ENCODE data around the gene GDF9.
"Not testable (repeated sequence)": the region's sequence is repeated elsewhere in the genome, so short reads cannot be mapped to it uniquely, and the experiment has no call there.

GDF9 gene

GRCh38 chr5:132865668-132866341, 464 bp downstream of the GDF9 start:
- ATAC-seq (ENCODE audit: low read depth) (peak; percentile 12), DNase-seq (ENCODE audit: low spot score in 2 of 2) (no peak)
- no peaks in the 10 kb centered on the region for H3K9me3 Mint-ChIP-seq
- no peaks in the 10 kb centered on the region for H3K27me3 Mint-ChIP-seq
- H3K27ac Mint-ChIP-seq, result peak overlapping the region; percentile 95
- peaks cover 18% of the 10 kb centered on the region for H3K4me1 Mint-ChIP-seq
- H3K4me3 Mint-ChIP-seq, result peak overlapping the region; percentile 93
- H3K36me3 Mint-ChIP-seq, result peaks cover 1% of the 10 kb centered on the region

- DNase-seq (ENCODE audit: low spot score in 2 of 2), result no peak
- ATAC-seq (ENCODE audit: low read depth), result no peak
- Mint-ChIP-seq H3K27ac (no peak overlapping the region), H3K36me3 (no peaks in the 10 kb centered on the region), H3K4me3 (no peak overlapping the region), H3K9me3 (peaks cover 1% of the 10 kb centered on the region), H3K27me3 (peaks cover 2% of the 10 kb centered on the region), H3K4me1 (peaks cover 5% of the 10 kb centered on the region)
Measured at GRCh38 chr5:132860742-132861141, 5.5 kb downstream of the GDF9 start.

GRCh38 chr5:132859889-132860437, 6.3 kb downstream of the GDF9 start:
- no peak overlapping the region for H3K27ac Mint-ChIP-seq

GRCh38 chr5:132856011-132856410, 10.3 kb downstream of the GDF9 start:
- no peak for ATAC-seq (ENCODE audit: low read depth)
- Mint-ChIP-seq H3K27ac (no peak overlapping the region), H3K4me3 (no peak overlapping the region), H3K36me3 (no peaks in the 10 kb centered on the region), H3K9me3 (peaks cover 1% of the 10 kb centered on the region), H3K4me1 (no peaks in the 10 kb centered on the region), H3K27me3 (peaks cover 5% of the 10 kb centered on the region)
- no peak for DNase-seq (ENCODE audit: low spot score in 2 of 2)

More at GRCh38 chr5:132859889-132860437, 6.3 kb downstream of the GDF9 start:
- ATAC-seq (ENCODE audit: low read depth), result no peak
- no peaks in the 10 kb centered on the region for H3K4me1 Mint-ChIP-seq
- peaks cover 3% of the 10 kb centered on the region for H3K27me3 Mint-ChIP-seq
- no peaks in the 10 kb centered on the region for H3K36me3 Mint-ChIP-seq
- H3K9me3 Mint-ChIP-seq, result peaks cover 1% of the 10 kb centered on the region
- DNase-seq (ENCODE audit: low spot score in 2 of 2), result no peak
- H3K4me3 Mint-ChIP-seq, result no peak overlapping the region

GRCh38 chr5:132854992-132855391, 11.3 kb downstream of the GDF9 start:
- H3K36me3 Mint-ChIP-seq; H3K27me3 Mint-ChIP-seq; H3K4me1 Mint-ChIP-seq; ATAC-seq (ENCODE audit: low read depth); H3K9me3 Mint-ChIP-seq; H3K4me3 Mint-ChIP-seq; DNase-seq (ENCODE audit: low spot score in 2 of 2); H3K27ac Mint-ChIP-seq: not testable (repeated sequence)

GRCh38 chr5:132854301-132854700, 12.0 kb downstream of the GDF9 start:
- Mint-ChIP-seq H3K4me1 (peaks cover 2% of the 10 kb centered on the region), H3K4me3 (no peak overlapping the region), H3K36me3 (no peaks in the 10 kb centered on the region), H3K9me3 (peaks cover 1% of the 10 kb centered on the region), H3K27me3 (peaks cover 7% of the 10 kb centered on the region), H3K27ac (no peak overlapping the region)
- ATAC-seq (ENCODE audit: low read depth), result no peak
- DNase-seq (ENCODE audit: low spot score in 2 of 2), result no peak

- H3K4me1 Mint-ChIP-seq, result peaks cover 2% of the 10 kb centered on the region
- no peak overlapping the region for H3K4me3 Mint-ChIP-seq
- no peak for ATAC-seq (ENCODE audit: low read depth)
- no peak overlapping the region for H3K27ac Mint-ChIP-seq
- DNase-seq (ENCODE audit: low spot score in 2 of 2), result no peak
- peaks cover 1% of the 10 kb centered on the region for H3K9me3 Mint-ChIP-seq
- no peaks in the 10 kb centered on the region for H3K36me3 Mint-ChIP-seq
- peaks cover 7% of the 10 kb centered on the region for H3K27me3 Mint-ChIP-seq
Measured at GRCh38 chr5:132853790-132854189, 12.5 kb downstream of the GDF9 start.

GRCh38 chr5:132853323-132853722, 12.9 kb downstream of the GDF9 start:
- H3K36me3 Mint-ChIP-seq, result no peaks in the 10 kb centered on the region
- peaks cover 2% of the 10 kb centered on the region for H3K4me1 Mint-ChIP-seq
- H3K27ac Mint-ChIP-seq, result no peak overlapping the region
- H3K4me3 Mint-ChIP-seq, result no peak overlapping the region
- H3K27me3 Mint-ChIP-seq, result peaks cover 7% of the 10 kb centered on the region
- ATAC-seq (ENCODE audit: low read depth) (no peak), DNase-seq (ENCODE audit: low spot score in 2 of 2) (no peak)
- H3K9me3 Mint-ChIP-seq, result peaks cover 1% of the 10 kb centered on the region

GRCh38 chr5:132850066-132850465, 16.2 kb downstream of the GDF9 start:
- no peak for DNase-seq (ENCODE audit: low spot score in 2 of 2)
- no peak overlapping the region for H3K4me3 Mint-ChIP-seq

GRCh38 chr5:132849347-132849746, 16.9 kb downstream of the GDF9 start:
- peaks cover 2% of the 10 kb centered on the region for H3K4me1 Mint-ChIP-seq
- H3K27me3 Mint-ChIP-seq, result peaks cover 4% of the 10 kb centered on the region
- ATAC-seq (ENCODE audit: low read depth), result no peak
- H3K36me3 Mint-ChIP-seq, result no peaks in the 10 kb centered on the region
- no peaks in the 10 kb centered on the region for H3K9me3 Mint-ChIP-seq
- DNase-seq (ENCODE audit: low spot score in 2 of 2), result no peak
- H3K4me3 Mint-ChIP-seq, result no peak overlapping the region
- H3K27ac Mint-ChIP-seq, result no peak overlapping the region

More at GRCh38 chr5:132850066-132850465, 16.2 kb downstream of the GDF9 start:
- Mint-ChIP-seq H3K9me3 (no peaks in the 10 kb centered on the region), H3K36me3 (no peaks in the 10 kb centered on the region), H3K4me1 (peaks cover 2% of the 10 kb centered on the region), H3K27ac (no peak overlapping the region), H3K27me3 (peaks cover 4% of the 10 kb centered on the region)
- ATAC-seq (ENCODE audit: low read depth), result no peak

GRCh38 chr5:132848270-132848669, 18.0 kb downstream of the GDF9 start:
- H3K9me3 Mint-ChIP-seq, result no peaks in the 10 kb centered on the region
- ATAC-seq (ENCODE audit: low read depth), result no peak
- no peak overlapping the region for H3K27ac Mint-ChIP-seq
- H3K4me1 Mint-ChIP-seq, result peaks cover 2% of the 10 kb centered on the region
- peaks cover 4% of the 10 kb centered on the region for H3K27me3 Mint-ChIP-seq
- DNase-seq (ENCODE audit: low spot score in 2 of 2), result no peak
- H3K36me3 Mint-ChIP-seq, result no peaks in the 10 kb centered on the region
- H3K4me3 Mint-ChIP-seq, result no peak overlapping the region

GRCh38 chr5:132841305-132841704, 25.0 kb downstream of the GDF9 start:
- ATAC-seq (ENCODE audit: low read depth) (no peak), DNase-seq (ENCODE audit: low spot score in 2 of 2) (no peak)

GRCh38 chr5:132840896-132841295, 25.4 kb downstream of the GDF9 start:
- ATAC-seq (ENCODE audit: low read depth) (no peak), DNase-seq (ENCODE audit: low spot score in 2 of 2) (no peak)
- Mint-ChIP-seq H3K27me3 (no peaks in the 10 kb centered on the region), H3K27ac (no peak overlapping the region), H3K36me3 (no peaks in the 10 kb centered on the region), H3K9me3 (no peaks in the 10 kb centered on the region), H3K4me3 (no peak overlapping the region), H3K4me1 (no peaks in the 10 kb centered on the region)

More at GRCh38 chr5:132841305-132841704, 25.0 kb downstream of the GDF9 start:
- H3K27me3 Mint-ChIP-seq, result no peaks in the 10 kb centered on the region
- H3K27ac Mint-ChIP-seq, result no peak overlapping the region
- H3K4me1 Mint-ChIP-seq, result no peaks in the 10 kb centered on the region
- no peaks in the 10 kb centered on the region for H3K9me3 Mint-ChIP-seq
- no peak overlapping the region for H3K4me3 Mint-ChIP-seq
- no peaks in the 10 kb centered on the region for H3K36me3 Mint-ChIP-seq

- ATAC-seq (ENCODE audit: low read depth), result no peak
- Mint-ChIP-seq H3K4me1 (no peaks in the 10 kb centered on the region), H3K4me3 (no peak overlapping the region), H3K9me3 (no peaks in the 10 kb centered on the region), H3K36me3 (no peaks in the 10 kb centered on the region), H3K27me3 (no peaks in the 10 kb centered on the region), H3K27ac (no peak overlapping the region)
- DNase-seq (ENCODE audit: low spot score in 2 of 2), result no peak
Measured at GRCh38 chr5:132840313-132840712, 26.0 kb downstream of the GDF9 start.

Measured in memory B cell (primary cell).